Fibroblast of lung (primary cell): ENCODE measurements around the gene ASB17. TPM values are rescaled to one million over a fixed set of nuclear protein-coding genes. Genes with fewer than 3 reads are reported as not detected.

Experiments used
- DNase-seq, 2 donors: peaks; one replicate each; pipeline versions ENCODE4 v3.0.0 to v3.0.0-alpha.2; 2010; ENCODE audit warnings: low read depth in 2 of 2
- H2AFZ ChIP-seq: 2 replicates; pipeline ENCODE4 v1.5.1; 2012; ENCODE audit warnings: low read length, control low read depth, inconsistent platforms
- H3K27ac ChIP-seq: 2 replicates; pipeline ENCODE4 v1.5.1; 2011; ENCODE audit warnings: low read length, control low read depth; ENCODE audit not compliant: insufficient read depth
- H3K27me3 ChIP-seq: 2 replicates; pipeline ENCODE4 v1.5.1; 2011; ENCODE audit warnings: mild to moderate bottlenecking, low read length; ENCODE audit not compliant: control insufficient read depth, insufficient read depth
- H3K36me3 ChIP-seq: 2 replicates; pipeline ENCODE4 v1.5.1; 2011; ENCODE audit warnings: low read length; ENCODE audit not compliant: control insufficient read depth, insufficient read depth
- H3K4me1 ChIP-seq: 2 replicates; pipeline ENCODE4 v1.5.1; 2011; ENCODE audit warnings: low read length; ENCODE audit not compliant: control insufficient read depth, insufficient read depth; ENCODE audit errors: extremely low read depth
- H3K4me2 ChIP-seq: 2 replicates; pipeline ENCODE4 v1.5.1; 2011; ENCODE audit warnings: low read length, control low read depth; ENCODE audit not compliant: insufficient read depth; ENCODE audit errors: extremely low read depth
- H3K4me3 ChIP-seq, 4 experiments: fragments of 200-600 bp in 1 of 4; sonication (generic) in 1 of 4; replicated peaks in 1 of 4; 2 replicates each; pipeline ENCODE4 v1.5.1; 2011 to 2016; ENCODE audit warnings: low read length in 4 of 4, low read depth in 3 of 4, mild to moderate bottlenecking in 3 of 4, control low read depth in 2 of 4, inconsistent platforms in 1 of 4, mixed read lengths in 1 of 4; ENCODE audit not compliant: insufficient read depth in 1 of 4; ENCODE audit errors: control extremely low read depth in 1 of 4
- H3K79me2 ChIP-seq: 2 replicates; pipeline ENCODE4 v1.5.1; 2012; ENCODE audit warnings: mild to moderate bottlenecking, low read length, inconsistent platforms; ENCODE audit not compliant: control insufficient read depth, insufficient read depth
- H3K9ac ChIP-seq: 2 replicates; pipeline ENCODE4 v1.5.1; 2011; ENCODE audit warnings: mild to moderate bottlenecking, low read length, control low read depth; ENCODE audit not compliant: insufficient read depth
- H3K9me3 ChIP-seq: 2 replicates; pipeline ENCODE4 v1.5.1; 2012; ENCODE audit warnings: low read depth, low read length; ENCODE audit not compliant: control insufficient read depth, insufficient read depth
- H4K20me1 ChIP-seq: 2 replicates; pipeline ENCODE4 v1.5.1; 2011; ENCODE audit warnings: low read length; ENCODE audit not compliant: control insufficient read depth, insufficient read depth; ENCODE audit errors: extremely low read depth
- EZH2 ChIP-seq: IDR thresholded peaks from 2 replicates; pipeline ENCODE4 v1.5.1; 2012; ENCODE audit warnings: low read length, control low read depth, mild to moderate bottlenecking; ENCODE audit errors: missing control alignments
- polyA plus RNA-seq, 2 donors: library from polyadenylated mRNA; depleted of rRNA in 1 of 2; stranded (reverse) in 1 of 2; unstranded in 1 of 2; fragments of >200 nt; gene quantifications; 2 replicates each; pipeline ENCODE4 v1.2.1, GENCODE V29; 2011 to 2012; ENCODE audit warnings: missing spikeins in 1 of 2
- total RNA-seq: library from RNA; depleted of rRNA; stranded (reverse); fragments of >200 nt; gene quantifications from 2 replicates; pipeline ENCODE4 v1.2.1, GENCODE V29; 2014
- TF ChIP-seq, protein P1 (sequence below), 2 donors: IDR thresholded peaks in 1 of 2; conservative IDR thresholded peaks in 1 of 2; 1 replicate in 1 of 2; 2 replicates in 1 of 2; pipeline ENCODE4 v1.5.1; 2011 to 2012; ENCODE audit warnings: low read length in 2 of 2, control low read depth in 1 of 2, inconsistent platforms in 1 of 2, low read depth in 1 of 2, mild to moderate bottlenecking in 1 of 2

The ASB17 gene
- total and polyA plus RNA-seq, 2 donors (not counting 1 experiment from before 2014, with no cell fraction given), result not detected

- TF ChIP-seq, protein P1, sequence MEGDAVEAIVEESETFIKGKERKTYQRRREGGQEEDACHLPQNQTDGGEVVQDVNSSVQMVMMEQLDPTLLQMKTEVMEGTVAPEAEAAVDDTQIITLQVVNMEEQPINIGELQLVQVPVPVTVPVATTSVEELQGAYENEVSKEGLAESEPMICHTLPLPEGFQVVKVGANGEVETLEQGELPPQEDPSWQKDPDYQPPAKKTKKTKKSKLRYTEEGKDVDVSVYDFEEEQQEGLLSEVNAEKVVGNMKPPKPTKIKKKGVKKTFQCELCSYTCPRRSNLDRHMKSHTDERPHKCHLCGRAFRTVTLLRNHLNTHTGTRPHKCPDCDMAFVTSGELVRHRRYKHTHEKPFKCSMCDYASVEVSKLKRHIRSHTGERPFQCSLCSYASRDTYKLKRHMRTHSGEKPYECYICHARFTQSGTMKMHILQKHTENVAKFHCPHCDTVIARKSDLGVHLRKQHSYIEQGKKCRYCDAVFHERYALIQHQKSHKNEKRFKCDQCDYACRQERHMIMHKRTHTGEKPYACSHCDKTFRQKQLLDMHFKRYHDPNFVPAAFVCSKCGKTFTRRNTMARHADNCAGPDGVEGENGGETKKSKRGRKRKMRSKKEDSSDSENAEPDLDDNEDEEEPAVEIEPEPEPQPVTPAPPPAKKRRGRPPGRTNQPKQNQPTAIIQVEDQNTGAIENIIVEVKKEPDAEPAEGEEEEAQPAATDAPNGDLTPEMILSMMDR (conservative IDR thresholded peaks at IDR 0.05 in 1 of 2, IDR thresholded peaks at IDR 0.05 in 1 of 2; ENCODE audit: low read depth in 1 of 2, low read length in 2 of 2), result no peak
- TF ChIP-seq EZH2, result no peak
- Histone ChIP-seq H3K4me1 (no peaks in the 10 kb centered on the region), H3K27ac (no peak overlapping the region), H3K4me2 (no peak overlapping the region), H3K4me3 (no peak overlapping the region), H3K36me3 (no peaks in the 10 kb centered on the region), H3K27me3 (no peaks in the 10 kb centered on the region), H3K9me3 (no peaks in the 10 kb centered on the region), H4K20me1 (no peaks in the 10 kb centered on the region), H3K79me2 (no peaks in the 10 kb centered on the region), H3K9ac (no peak overlapping the region), H2AFZ (no peak overlapping the region)
- peak; percentile 5 to 18 for DNase-seq
Observed at GRCh38 chr1:75954586-75954985, 22.4 kb upstream of the ASB17 start.

DNA sequence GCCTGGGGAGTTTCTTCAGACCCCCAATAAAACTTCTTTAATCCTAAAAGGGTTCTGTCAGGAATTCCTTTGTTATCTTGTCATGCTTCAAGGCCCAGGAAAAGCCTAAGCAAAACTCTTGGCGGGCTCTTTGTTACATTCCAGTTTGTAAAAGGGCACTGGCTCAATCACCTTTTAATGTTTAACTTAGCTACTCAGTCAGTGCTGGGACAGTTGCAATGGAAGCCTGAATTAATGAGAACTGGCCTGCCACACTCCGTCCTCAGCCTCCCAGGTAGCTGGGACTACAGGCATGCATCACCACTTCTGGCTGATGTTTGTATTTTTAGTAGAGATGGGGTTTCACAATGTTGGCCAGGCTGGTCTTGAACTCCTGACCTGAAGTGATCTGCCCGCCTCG, 21.3 kb upstream of the ASB17 start:
- Histone ChIP-seq H3K9ac (no peak overlapping the region), H4K20me1 (no peaks in the 10 kb centered on the region), H3K79me2 (no peaks in the 10 kb centered on the region), H3K27ac (no peak overlapping the region), H3K27me3 (no peaks in the 10 kb centered on the region), H3K4me3 (no peak overlapping the region), H3K9me3 (no peaks in the 10 kb centered on the region), H3K4me2 (no peak overlapping the region), H3K4me1 (no peaks in the 10 kb centered on the region), H2AFZ (no peak overlapping the region), H3K36me3 (no peaks in the 10 kb centered on the region)
- DNase-seq, result no peak
- TF ChIP-seq, protein P1 (conservative IDR thresholded peaks at IDR 0.05 in 1 of 2, IDR thresholded peaks at IDR 0.05 in 1 of 2; ENCODE audit: low read depth in 1 of 2, low read length in 2 of 2), result no peak
- TF ChIP-seq EZH2, result no peak

DNA sequence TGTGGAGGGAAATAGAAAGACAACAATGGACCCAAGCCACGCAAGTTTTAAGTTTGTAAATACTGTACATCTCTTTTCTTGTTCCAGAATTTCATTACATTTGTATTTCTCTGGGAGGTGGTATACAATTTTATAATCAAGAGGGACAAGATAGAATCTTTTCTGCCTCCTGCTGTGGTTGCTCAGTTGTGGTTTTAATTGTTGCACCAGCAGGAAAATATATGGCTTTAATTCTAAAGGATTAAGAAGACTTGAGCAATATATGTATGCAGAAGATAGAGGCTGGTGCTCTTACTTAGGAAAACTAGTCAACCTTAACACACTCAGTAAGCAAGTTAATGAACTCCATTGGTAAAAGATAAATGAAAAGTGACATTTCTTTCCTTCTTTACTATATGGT, 19.8 kb upstream of the ASB17 start:
- H3K4me1 ChIP-seq, result no peaks in the 10 kb centered on the region
- no peaks in the 10 kb centered on the region for H3K36me3 ChIP-seq
- no peak for DNase-seq
- no peaks in the 10 kb centered on the region for H3K79me2 ChIP-seq
- no peaks in the 10 kb centered on the region for H3K27me3 ChIP-seq
- no peaks in the 10 kb centered on the region for H3K9me3 ChIP-seq
- TF ChIP-seq, protein P1 (conservative IDR thresholded peaks at IDR 0.05 in 1 of 2, IDR thresholded peaks at IDR 0.05 in 1 of 2; ENCODE audit: low read depth in 1 of 2, low read length in 2 of 2), result no peak
- TF ChIP-seq EZH2, result no peak
- H2AFZ ChIP-seq, result no peak overlapping the region
- H4K20me1 ChIP-seq, result no peaks in the 10 kb centered on the region
- no peak overlapping the region for H3K9ac ChIP-seq
- H3K4me2 ChIP-seq, result no peak overlapping the region
- no peak overlapping the region for H3K27ac ChIP-seq
- no peak overlapping the region for H3K4me3 ChIP-seq
